Sciatic nerve (tissue), 2 donors: ENCODE measurements around the gene RALA. TPM values are rescaled to one million over a fixed set of nuclear protein-coding genes. Genes with fewer than 3 reads are reported as not detected.
"Not testable (repeated sequence)": the region's sequence is repeated elsewhere in the genome, so short reads cannot be mapped to it uniquely, and the experiment has no call there.

ENCODE experiments used
- ATAC-seq: fragments of 200-7000 bp; cut with Tn5 transposase; one replicate; pipeline ENCODE4 v1.9.1; 2020; ENCODE audit warnings: mild to moderate bottlenecking, moderate library complexity
- DNase-seq: peaks from one replicate; pipeline ENCODE4 v3.0.0-alpha.2; 2020; ENCODE audit warnings: low spot score
- intact Hi-C: fragments of 100-400 bp; cut with DNase I; formaldehyde crosslinking; loops from one replicate; pipeline ENCODE4 v1.14.2; 2022
- total RNA-seq: library from RNA; stranded (reverse); fragmentation: NEBNext Ultra II Directional; extraction: Animal tissue kit (Norgen Biotek cat#: 25700); gene quantifications from one replicate; pipeline ENCODE4 v1.2.1, GENCODE V29; 2021
- donor health status: DM: no; HTN: no; CAD: no.
- donor health status: DM: no; HTN: no; CAD: no.

RALA gene
- total RNA-seq, 1 donor from 2014 or later: 35.0 TPM

- ATAC-seq: no peak
- intact Hi-C loops: no loop called here
- no peak for DNase-seq
These were observed 14.0 kb downstream of the RALA start for GRCh38 chr7:39637400-39637799.

- no peak for DNase-seq
- no peak for ATAC-seq
- intact Hi-C loops: no loop called here
These were observed 14.7 kb downstream of the RALA start for GRCh38 chr7:39637963-39638485.

DNA sequence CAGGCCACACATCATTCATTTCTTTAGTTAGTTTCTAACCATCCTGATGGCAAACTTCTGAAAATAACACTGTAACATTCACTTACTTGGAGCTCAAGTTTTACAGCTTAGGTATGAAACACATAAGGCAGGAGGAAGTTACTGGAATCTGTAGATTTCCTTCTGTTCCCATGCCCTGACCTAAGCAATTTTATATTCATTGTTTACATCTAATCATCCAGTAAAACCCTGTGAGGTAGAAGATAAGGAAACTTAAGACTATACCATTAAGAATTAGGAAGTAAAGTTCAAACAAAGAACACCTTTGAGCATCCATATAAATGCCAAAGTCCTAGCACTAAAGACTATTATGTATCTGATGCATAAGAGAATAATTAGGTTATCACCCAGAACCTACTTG is 19.5 kb downstream of the RALA start:
- DNase-seq: no peak
- intact Hi-C loops: no loop called here
- ATAC-seq: no peak

- ATAC-seq: no peak
- intact Hi-C loops: no loop called here
- no peak for DNase-seq
These were observed 20.8 kb downstream of the RALA start for GRCh38 chr7:39644170-39644569.

DNA sequence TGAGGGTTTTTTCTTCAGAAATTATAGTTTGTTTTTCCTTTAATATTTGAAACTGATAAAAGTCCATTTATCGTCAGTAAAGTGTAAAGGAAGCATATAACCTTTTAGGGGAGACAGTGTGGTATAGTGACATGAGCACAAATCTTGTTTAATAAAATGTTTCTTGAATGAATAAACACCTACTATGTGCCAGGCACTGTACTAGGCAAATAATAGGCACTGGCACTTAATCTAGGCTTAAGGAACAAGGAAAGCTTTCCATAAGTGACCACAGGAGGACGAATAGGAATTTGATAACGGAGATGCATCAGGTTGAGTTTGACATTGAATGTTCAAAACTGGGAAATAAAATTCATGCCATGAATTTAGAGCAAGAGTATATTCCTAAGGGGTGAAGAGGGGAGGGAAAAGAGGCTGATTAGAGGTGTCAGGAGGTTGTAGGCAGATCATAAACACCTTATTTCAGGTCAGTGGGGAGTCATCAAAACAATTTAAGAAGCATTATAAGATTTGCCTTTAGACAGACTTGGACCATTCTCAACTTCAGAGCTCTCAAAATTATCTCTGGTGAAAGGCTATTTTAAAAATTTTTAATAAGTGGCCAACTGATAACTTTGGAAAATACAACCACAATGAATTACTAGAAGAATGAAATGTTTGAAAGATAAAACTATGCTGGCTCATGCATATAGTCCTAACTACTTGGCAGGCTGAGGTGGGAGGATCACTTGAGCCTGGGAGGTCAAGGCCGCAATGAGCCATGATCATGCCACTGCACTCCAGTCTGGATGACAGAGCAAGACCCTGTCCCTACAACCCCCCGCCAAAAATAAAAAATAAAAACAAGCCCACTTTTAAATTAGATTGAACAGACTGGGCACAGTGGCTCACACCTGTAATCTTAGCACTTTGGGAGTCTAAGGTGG is 22.4 kb downstream of the RALA start:
- ATAC-seq: no peak
- no peak for DNase-seq
- intact Hi-C loops: no loop called here

- intact Hi-C loops: no loop called here
These were observed 24.4 kb downstream of the RALA start for GRCh38 chr7:39647816-39648215.

GRCh38 chr7:39650676-39651075 is 27.3 kb downstream of the RALA start:
- intact Hi-C loops: no loop called here
- no peak for DNase-seq

More at GRCh38 chr7:39647816-39648215, 24.4 kb downstream of the RALA start:
- ATAC-seq (no peak), DNase-seq (no peak)

DNA sequence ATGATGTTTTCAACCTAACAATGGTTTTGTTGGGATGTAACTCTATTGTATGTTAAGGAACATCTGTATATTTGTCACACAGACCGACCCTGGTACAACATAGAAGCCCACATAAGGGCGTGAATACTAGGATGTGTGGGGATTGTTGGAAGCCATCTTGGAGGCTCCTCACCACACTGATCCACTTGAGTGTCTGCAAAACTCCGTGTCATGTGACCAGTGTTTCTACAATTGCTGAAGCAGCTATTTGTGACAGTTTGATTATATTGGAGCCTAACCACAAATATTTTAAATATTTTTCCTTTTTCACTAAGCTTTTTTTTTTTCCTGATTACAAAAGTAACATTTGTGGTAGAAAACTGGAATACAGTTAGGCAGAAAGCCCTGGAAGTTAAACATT is 27.9 kb downstream of the RALA start:
- intact Hi-C loops: no loop called here
- ATAC-seq (peak; percentile 46), DNase-seq (no peak)

More at GRCh38 chr7:39650676-39651075, 27.3 kb downstream of the RALA start:
- ATAC-seq: peak; percentile 84

DNA sequence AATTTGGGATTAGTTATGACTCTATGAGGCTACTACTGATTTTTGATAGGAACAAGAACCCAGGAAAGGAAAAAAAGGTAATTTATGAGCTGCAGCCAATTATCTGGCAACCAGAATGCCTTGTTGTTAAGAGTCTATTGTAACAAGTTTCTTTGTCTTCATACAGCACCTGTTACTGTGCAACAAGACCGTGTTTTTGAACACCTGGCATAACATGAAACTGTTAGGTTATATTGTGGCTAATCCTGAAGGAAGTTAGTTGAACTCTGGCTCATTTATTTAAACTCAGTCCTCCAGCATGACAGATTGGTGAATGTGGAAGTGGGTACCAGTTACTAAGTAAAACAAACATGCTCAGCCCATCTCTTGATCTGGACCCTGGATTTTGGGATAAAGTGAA is 33.0 kb downstream of the RALA start:
- DNase-seq (no peak), ATAC-seq (no peak)
- intact Hi-C loops: no loop called here

GRCh38 chr7:39659356-39660013 is 36.1 kb downstream of the RALA start:
- DNase-seq (no peak), ATAC-seq (no peak)
- intact Hi-C loops: no loop called here

- intact Hi-C loops: no loop called here
- ATAC-seq: no peak
- no peak for DNase-seq
These were observed 38.6 kb downstream of the RALA start for GRCh38 chr7:39661960-39662359.

- intact Hi-C loops: no loop called here
These were observed 39.9 kb downstream of the RALA start for GRCh38 chr7:39663263-39663662.

DNA sequence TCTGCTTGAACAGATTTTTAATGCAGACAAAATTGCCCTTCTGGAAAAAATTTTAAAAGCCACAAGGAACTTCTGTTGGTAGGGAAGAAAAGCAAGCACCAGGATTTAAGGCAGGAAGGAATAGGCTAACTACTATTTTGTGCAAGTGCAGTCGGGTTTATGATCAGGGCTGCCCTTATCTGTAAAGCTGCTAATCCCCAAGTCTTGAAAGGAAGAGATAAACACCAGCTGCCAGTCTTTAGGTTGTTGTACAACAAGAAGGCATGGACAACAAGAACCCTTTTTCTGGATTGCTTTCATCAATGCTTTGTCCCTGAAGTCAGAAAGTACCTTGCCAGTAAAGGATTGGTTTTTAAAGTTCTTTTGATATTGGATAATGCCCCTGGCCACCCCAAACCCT is 40.7 kb downstream of the RALA start:
- DNase-seq (no peak), ATAC-seq (no peak)
- intact Hi-C loops: no loop called here

More at GRCh38 chr7:39663263-39663662, 39.9 kb downstream of the RALA start:
- ATAC-seq (no peak), DNase-seq (no peak)

- ATAC-seq (no peak), DNase-seq (no peak)
- intact Hi-C loops: no loop called here
These were observed 41.2 kb downstream of the RALA start for GRCh38 chr7:39664585-39664984.

DNA sequence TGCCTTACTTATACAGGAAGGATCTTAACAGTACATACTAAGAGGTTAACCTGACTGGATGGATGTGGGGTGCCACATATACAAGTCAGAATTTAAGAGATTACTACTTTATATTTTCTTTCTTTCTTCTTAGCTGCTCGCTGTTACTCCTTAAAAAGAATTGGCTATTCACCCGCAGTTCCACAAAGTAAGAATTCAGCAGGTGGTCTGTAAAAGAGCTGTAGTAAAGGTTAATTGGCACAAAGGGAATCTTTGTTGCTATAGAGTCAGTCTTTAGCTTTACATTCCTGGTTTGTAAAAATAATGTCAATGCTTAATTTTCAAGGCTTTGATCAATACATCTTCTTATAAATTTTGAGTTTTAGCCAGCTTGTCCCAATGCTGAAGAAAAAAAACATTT is 43.2 kb downstream of the RALA start:
- no peak for ATAC-seq
- DNase-seq: no peak
- intact Hi-C loops: no loop called here

- ATAC-seq: no peak
- DNase-seq: no peak
- intact Hi-C loops: no loop called here
These were observed 44.1 kb downstream of the RALA start for GRCh38 chr7:39667341-39667923.

DNA sequence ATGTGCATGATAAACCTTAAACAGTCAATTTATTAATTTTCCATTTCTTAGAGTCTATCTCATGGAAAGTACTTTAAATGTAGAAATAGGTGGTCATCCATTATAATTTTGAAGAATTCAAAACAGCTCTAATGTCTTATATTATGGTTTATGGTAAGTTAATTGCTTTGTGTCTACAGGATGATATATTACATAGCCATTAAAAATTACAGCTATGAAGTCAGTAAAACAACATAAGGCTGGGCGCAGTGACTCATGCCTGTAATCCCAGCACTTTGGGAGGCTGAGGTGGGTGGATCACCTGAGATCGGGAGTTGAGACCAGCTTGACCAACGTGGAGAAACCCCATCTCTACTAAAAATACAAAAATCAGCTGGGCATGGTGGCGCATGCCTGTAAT is 44.9 kb downstream of the RALA start:
- ATAC-seq, DNase-seq, intact Hi-C loops: not testable (repeated sequence)

GRCh38 chr7:39670052-39670451 is 46.7 kb downstream of the RALA start:
- no peak for ATAC-seq
- intact Hi-C loops: no loop called here

GRCh38 chr7:39670934-39671333 is 47.6 kb downstream of the RALA start:
- DNase-seq (no peak), ATAC-seq (no peak)
- intact Hi-C loops: no loop called here

More at GRCh38 chr7:39670052-39670451, 46.7 kb downstream of the RALA start:
- no peak for DNase-seq

- DNase-seq (no peak), ATAC-seq (no peak)
- intact Hi-C loops: no loop called here
These were observed 48.8 kb downstream of the RALA start for GRCh38 chr7:39672176-39672575.
